Cardiac septum (tissue), 1 donor: ENCODE results near the gene FNBP1L. TPM values are rescaled to one million over a fixed set of nuclear protein-coding genes. Genes with fewer than 3 reads are reported as not detected.
"Not testable (repeated sequence)": the region's sequence is repeated elsewhere in the genome, so short reads cannot be mapped to it uniquely, and the experiment has no call there.

ENCODE experiments used
- DNase-seq: peaks from one replicate; pipeline ENCODE4 v3.0.0-alpha.2; 2020; ENCODE audit warnings: low spot score
- intact Hi-C: fragments of 100-400 bp; cut with DNase I; formaldehyde crosslinking; loops from one replicate; pipeline ENCODE4 v1.14.0; 2022
- total RNA-seq: library from RNA; stranded (reverse); fragmentation: NEBNext Ultra II Directional; extraction: Animal tissue kit (Norgen Biotek cat#: 25700); gene quantifications from one replicate; pipeline ENCODE4 v1.2.1, GENCODE V29; 2021
- donor health status: DM: no; HTN: no; CAD: no.

Gene FNBP1L
- total RNA-seq, 1 donor from 2014 or later = 13.5 TPM

DNA sequence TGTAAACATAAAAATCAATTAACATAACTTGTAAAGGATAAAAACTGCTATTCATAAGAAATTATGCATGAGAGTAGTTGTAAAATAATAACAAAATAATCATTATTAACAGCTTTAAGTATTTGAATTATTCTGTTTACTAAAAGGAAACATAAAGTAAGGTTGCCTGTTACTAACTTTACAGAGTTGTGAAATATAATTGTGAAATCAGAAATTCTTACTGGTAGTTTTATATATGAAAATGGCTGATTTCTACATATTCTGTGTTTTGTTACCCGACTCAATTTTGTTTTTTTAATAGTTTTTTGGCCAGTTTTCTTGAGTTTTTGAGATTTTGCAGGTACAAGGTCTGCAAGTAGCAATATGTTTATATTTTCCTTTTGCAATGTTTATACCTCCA, 27.8 kb downstream of the FNBP1L start:
- DNase-seq = no peak
- intact Hi-C loops = no loop called here

DNA sequence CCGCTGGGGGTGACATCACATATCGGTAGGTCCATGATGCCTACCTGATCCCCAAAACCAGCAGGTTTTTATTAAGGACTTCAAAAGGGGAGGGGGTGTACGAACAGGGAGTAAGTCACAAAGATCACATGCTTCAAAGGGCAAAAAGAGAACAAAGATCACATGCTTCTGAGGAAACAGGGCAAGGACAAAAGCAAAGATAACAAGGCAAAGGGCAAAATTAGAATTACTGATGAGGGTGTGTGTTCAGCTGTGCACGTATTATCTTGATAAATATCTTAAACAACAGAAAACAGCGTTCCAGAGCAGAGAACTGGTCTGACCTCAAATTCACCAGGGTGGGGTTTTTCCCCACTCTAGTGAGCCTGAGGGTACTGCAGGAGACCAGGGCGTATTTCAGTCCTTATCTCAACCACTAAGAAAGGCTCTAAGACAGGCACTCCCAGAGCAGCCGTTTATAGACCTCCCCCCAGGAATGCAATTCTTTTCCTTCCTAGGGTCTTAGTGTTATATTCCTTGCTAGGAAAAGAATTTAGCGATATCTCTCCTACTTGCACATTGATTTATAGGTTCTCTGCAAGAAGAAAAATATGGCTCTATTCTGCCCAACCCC, 31.3 kb downstream of the FNBP1L start:
- intact Hi-C loops, DNase-seq: not testable (repeated sequence)

DNA sequence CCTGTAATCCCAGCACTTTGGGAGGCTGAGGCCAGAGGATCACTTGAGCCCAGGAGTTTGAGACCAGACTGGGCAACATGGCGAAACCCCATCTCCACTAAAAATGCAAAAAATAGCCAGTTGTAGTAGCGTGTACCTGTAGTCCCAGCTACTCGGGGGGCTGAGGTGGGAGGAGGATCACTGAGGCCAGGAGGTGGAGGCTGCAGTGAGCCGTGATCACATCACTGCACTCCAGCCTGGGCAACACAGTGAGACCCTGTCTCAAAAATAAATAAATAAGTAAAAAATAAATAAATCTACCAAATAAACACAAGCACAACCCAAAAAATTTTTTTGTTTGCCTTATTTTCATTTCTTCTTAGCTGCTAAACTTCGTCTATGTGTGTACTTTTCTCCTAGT, 34.0 kb downstream of the FNBP1L start:
- DNase-seq, intact Hi-C loops: not testable (repeated sequence)

DNA sequence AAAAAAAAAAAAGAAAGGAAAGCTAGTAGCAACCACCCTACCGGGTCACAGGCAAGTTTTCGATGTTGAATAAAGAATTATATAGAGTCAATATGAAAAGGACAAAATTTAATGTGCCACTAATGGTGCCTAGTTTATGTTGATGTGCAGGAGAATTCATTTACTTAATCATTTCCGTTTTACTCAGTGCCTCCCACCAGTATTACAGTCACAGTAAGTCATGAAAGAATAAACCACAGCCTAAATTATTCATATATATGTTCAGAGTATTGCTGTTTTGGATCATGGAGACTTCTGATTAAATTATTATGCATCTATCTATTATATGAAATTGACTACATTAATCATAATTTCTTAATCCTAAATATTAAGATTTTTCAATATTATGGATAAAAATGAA, 35.3 kb downstream of the FNBP1L start:
- intact Hi-C loops = no loop called here

DNA sequence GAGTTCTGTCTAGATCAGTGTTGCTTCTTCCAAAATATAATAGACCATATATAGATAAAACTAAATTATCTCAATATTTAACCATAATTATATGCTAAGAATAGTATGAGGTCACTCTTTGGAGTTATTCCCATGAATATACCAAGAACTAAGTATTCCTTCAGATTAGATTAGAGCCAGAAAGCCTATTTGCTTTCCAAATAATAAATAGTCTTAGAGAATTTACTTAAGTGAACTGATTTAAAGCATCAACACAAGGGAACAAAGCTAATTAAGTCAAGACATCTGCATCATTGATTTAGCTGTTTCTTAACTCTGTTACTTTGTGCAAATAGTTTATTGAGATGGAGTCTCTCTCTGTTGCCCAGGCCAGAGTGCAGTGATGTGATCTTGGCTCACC, 35.7 kb downstream of the FNBP1L start:
- intact Hi-C loops = no loop called here

More for the DNA sequence above, 35.3 kb downstream of the FNBP1L start:
- no peak for DNase-seq

DNA sequence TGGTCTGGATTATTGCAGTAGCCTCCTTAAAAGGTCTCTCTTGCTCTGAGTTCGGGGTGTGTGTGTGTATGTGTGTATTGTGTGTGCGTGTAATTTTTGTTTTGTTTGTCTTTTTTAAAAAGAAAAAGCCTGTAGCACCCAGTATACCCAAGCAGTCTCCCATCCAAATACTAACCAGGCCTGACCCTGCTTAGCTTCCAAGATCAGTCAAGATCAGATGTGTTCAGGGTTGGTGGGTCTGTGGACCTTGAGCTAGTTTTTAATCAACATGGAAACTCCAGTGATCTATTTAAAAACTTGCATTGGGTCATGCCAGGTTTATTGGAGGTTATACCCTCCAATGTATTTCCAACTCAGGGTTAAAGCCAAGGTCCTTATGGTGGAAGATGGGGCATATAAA, 40.3 kb downstream of the FNBP1L start:
- intact Hi-C loops = no loop called here

More for the DNA sequence above, 35.7 kb downstream of the FNBP1L start:
- DNase-seq = no peak

DNA sequence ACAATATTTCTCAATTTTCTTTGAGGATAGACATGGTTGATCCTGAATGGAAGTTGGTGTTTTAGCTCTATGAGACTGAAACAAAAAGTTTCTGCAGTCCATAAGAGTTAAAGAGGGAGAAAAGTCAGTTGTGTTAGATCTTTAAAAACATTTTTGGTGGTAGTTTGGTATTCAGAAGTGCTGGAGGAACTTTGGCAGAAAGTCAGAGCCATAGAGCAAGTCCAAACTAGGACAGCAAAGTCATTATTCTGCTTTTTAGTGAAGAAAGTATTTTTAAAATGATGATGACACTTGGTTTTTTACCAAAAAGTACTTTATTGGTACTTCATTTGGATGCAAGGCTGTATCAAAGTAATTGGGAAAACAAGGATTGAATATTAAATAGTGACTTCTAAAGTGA, 41.8 kb downstream of the FNBP1L start:
- intact Hi-C loops = no loop called here
- DNase-seq = no peak

More for the DNA sequence above, 40.3 kb downstream of the FNBP1L start:
- no peak for DNase-seq

DNA sequence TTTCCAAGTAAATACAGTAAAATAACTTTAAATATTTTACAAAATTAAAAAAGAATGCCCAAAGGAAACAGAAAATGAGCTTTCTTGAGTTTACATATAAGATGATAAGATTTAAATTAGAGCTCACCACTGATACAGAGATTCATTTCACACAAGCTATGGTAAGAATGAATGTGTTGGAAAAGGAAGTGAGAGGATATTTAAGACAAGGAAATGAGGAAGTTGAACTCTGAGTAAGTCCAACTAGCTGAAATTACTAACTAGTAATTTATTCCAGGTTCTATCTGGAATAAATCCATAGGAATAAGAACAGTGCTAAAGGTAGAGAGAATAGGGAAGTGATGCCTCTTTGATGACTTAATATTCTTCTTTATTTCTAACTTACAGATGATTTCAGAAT, 42.4 kb downstream of the FNBP1L start:
- no peak for DNase-seq
- intact Hi-C loops = no loop called here

DNA sequence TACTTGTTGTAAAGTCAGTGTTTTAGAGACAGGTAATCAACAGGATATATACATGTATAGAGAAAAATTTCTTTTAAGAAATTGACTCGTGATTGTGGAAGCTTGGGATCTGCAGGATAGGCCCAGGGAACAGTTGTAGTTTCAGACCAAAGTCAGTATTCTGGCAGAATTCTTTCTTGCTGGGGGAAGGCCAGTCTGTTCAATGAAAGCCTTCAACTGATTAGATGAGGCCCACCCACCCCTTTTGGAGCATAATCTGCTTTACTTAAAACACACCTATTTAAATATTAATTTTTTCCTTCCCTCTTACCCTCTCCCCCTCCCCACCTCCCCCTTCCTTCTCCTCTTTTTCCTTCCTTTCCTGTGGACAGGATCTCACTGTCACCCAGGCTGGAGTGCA, 48.0 kb downstream of the FNBP1L start:
- intact Hi-C loops = no loop called here
- no peak for DNase-seq

DNA sequence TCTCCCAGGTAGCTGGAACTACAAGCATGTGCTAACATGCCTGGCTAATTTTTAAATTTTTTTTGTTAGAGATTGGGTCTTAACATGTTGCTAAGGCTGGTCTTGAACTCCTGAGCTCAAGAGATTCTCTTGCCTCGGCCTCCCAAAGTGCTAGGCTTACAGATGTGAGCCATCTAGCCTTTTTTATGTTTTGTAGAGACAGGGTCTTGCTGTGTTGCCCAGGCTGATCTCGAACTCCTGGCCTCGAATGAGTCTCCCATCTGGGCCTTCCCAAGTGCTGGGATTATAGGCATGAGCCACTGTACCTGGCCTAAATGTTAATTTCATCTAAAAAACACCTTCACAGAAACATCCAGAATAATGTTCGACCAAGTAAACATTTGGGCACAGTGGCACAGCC, 48.6 kb downstream of the FNBP1L start:
- intact Hi-C loops = no loop called here
- DNase-seq = no peak

DNA sequence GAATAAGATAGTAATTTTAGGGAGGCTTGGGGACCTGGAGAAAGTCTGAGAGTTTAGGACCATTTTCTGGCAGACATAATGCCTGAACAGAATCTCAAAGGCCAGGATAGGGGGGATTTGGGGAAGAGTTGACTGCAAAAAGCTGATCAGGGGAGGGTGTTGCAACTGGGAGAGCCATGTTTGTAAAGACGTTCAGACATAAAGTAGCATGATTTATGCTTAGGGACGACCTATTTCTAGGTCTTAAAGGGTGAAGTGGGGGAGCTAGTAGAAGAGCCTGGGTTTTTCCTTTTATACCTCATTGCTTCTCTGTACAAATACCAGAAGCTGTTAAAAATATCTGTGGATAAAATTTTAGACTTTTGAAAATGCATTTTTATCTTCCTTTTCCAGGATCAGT, 51.2 kb downstream of the FNBP1L start:
- intact Hi-C loops = no loop called here
- DNase-seq = no peak

DNA sequence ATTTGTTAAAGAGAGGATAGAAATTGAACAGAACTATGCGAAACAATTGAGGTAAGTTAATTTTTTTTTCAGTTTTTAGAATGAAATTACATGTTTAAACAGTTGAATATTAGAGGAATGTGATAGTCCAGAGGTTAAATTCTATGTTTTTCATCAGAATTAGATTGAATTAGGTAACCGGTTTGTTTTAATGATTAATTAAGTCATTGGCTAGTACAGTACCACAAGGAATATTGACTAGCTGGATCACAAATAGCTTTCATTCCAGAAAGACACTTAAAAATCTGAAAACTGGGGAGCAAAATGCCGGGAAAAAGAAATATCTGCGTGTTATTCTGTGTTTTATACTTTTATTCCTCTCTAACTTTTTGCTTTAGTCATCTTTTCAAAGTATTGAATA, 51.6 kb downstream of the FNBP1L start:
- intact Hi-C loops = no loop called here
- DNase-seq = no peak

DNA sequence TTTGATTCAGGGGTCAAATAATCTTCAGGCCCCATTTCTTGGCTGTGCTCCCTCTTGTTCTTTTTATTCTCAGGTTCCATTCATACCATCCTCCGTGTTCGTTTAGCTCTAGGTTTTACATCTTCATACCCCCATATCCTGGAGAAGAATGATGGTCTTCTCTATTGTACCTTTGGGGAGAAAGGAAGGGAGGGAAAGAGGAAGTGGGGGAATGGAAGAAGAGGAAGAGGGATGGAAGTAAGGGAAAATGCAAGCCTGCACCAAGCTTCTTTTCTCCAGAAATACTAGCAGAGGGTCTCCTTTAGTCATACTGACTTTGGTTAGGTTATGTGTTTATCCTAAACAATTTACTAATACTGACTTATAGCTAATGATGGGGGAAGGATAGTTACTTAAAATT, 52.4 kb downstream of the FNBP1L start:
- intact Hi-C loops = no loop called here
- DNase-seq = no peak

DNA sequence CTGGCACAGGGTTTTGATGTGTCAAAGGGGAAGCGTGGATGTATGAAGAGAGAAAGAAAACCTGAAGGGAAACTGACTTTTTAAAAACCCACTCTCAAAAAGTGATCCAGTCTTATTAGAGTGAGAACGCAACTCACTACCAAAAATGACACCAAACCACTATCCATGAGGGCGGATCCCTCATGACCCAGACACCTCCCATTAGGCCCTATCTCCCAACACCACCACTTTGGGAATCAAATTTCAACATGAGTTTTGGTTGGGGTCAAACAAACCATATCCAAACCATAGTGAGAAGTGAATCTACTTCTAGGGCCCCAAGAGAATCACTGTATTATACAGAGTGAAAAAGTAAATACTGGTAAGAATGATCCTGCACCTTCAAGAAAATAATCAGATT, 53.5 kb downstream of the FNBP1L start:
- intact Hi-C loops = no loop called here
- no peak for DNase-seq

DNA sequence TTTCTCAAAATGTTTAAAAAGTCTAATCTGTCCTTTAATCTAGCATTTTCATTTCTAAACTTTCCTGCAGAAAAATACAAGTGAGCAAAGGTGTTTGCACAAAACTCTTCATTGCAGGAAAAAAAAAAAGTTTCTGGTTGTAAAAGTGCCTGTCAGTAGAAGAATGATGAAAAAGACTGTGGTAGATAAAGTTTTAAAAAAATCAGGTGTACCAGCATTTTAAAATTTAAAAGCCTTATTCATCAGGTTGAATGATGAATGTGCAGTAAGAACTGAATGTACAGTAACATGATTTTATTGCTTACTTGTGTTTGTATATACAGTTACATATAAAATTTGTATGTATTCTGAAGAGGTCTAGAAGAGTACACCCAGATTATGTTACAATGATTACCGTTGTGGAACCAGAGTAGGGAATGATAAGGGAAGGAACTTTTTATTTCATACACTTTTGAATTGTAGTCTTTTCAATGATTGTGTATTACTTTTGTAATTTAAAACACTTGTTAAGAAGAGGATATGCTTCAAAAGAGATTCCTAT, 54.0 kb downstream of the FNBP1L start:
- intact Hi-C loops = no loop called here
- DNase-seq = no peak

DNA sequence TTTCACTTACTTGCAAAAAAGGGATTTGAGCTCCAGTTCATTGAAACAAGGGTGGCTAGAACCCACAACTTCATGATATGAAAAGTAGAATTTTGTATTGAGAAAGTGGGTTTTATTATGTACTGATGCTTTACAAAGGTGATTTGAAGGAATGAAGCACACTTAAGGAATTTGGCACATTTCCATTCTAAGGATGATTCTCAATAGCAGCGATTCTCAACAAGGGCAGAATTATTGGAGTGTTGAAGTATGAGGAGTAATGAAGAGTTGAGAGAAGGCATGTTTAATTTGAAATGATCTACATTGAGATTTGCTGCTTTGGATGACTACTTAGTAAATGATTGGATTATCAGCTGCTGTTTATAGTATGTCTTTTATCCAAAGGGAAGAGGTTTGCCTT, 54.7 kb downstream of the FNBP1L start:
- no peak for DNase-seq
- intact Hi-C loops = no loop called here

DNA sequence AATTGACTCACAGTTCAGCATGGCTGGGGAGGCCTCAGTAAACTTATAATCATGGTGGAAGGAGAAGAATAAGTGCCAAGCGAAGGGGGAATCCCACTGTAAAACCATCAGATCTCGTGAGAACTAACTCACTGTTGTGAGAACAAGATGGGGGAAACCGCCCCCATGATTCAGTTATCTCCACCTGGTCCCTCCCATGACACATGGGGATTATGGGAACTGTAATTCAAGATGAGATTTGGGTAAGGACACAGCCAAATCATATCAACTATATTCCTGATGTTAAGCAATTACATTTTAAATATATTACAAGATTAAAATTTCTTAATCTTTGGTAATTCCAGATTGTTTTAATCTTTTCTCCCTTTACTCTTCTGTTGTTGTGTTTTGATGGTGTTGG, 55.2 kb downstream of the FNBP1L start:
- intact Hi-C loops = no loop called here
- no peak for DNase-seq

DNA sequence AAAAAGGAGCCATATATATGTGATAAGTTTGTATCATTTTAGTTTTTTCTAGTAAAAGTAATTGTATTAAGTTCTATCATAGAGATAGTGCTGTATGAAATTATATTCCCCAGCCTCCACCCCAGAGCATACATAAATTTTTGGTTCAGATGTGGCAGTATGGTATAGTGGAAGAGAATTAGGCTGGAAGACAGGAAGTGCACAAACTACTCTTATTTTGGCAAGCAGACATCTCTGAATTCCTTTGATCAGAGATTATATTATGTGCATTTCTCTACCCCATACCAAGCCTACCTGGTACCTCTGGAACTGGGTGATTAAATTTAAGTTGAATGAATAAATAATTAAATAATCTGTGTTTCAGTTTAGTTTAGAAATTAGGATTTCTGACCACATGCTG, 55.9 kb downstream of the FNBP1L start:
- intact Hi-C loops = no loop called here
- no peak for DNase-seq

DNA sequence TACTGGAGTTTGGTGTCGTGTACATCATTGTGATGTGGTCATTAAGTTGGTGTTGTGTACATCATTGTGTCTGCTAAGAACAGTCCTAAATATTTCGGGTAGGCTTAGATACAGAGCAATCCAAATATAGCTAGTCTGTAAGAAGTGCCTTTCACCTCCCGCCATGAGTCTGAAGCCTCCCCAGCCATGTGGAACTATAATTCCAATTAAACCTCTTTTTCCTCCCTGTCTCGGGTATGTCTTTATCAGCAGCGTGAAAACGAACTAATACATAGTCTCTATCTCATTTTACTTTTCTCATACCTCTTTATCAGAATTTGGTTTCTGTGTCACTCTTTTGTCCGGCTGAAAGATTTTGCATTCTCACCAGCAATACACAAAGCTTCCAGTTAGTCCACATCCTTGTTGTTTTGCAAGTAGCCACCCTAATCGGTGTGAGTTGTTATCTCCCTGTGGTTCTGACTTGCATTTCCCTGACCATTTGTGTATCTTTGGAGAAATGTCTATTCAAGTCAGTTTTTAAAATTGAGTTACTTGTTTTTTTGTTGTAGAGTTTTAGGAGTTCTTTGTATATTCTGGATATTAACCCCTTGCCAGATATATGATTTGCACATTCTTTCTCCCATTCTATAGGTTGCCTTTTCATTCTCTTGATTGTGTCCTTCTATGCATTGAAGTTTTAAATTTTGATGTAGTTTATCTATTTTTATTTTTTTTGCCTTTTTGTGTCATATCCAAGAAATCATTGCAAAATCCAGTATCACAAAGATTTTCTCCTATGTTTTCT, 56.5 kb downstream of the FNBP1L start:
- intact Hi-C loops = no loop called here
- DNase-seq = no peak

DNA sequence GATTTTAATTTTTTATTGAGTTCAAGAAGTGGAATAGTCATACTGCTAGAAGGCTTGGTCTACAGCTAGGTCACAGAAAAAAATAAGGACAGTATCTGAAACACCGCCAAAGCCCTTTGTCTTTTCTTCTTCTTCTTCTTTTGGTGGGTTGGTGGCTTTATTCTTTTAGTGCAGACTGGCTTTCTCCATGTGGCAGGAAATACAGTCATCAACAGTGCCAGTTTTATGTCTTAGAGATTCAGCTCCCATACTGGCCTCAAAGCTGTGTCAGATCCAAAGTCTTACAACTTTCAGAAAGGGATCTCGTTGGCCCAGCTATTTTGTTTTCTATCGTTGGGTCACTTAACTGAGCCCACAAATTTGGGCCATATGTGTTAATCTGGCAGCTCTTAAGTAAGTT, 58.2 kb downstream of the FNBP1L start:
- intact Hi-C loops = no loop called here
- DNase-seq = no peak

DNA sequence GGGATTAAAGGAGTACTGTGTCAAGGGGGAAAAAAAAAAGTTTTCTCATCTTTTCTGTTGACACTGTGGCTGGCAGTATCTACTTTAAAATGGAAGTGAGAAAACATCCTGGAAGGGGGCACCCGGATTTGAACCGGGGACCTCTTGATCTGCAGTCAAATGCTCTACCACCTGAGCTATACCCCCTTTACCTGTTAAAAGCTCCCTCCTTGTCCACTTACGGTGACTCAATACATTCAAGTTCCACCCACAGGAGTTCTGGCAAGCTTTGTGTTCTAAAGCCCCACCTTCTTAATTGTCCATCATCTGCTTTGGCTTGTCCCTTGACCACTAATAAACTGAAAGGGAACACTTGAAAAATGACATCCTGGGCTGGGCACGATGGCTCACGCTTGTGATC, 68.2 kb downstream of the FNBP1L start:
- intact Hi-C loops = no loop called here
- no peak for DNase-seq
